Sciatic nerve (tissue), 2 donors: ENCODE data around the gene TKFC. TPM values are rescaled to one million over a fixed set of nuclear protein-coding genes. Genes with fewer than 3 reads are reported as not detected.

Experiments
- ATAC-seq: fragments of 200-7000 bp; cut with Tn5 transposase; one replicate; pipeline ENCODE4 v1.9.1; 2020; ENCODE audit warnings: mild to moderate bottlenecking, moderate library complexity
- DNase-seq: peaks from one replicate; pipeline ENCODE4 v3.0.0-alpha.2; 2020; ENCODE audit warnings: low spot score
- intact Hi-C: fragments of 100-400 bp; cut with DNase I; formaldehyde crosslinking; loops from one replicate; pipeline ENCODE4 v1.14.2; 2022
- total RNA-seq: library from RNA; stranded (reverse); fragmentation: NEBNext Ultra II Directional; extraction: Animal tissue kit (Norgen Biotek cat#: 25700); gene quantifications from one replicate; pipeline ENCODE4 v1.2.1, GENCODE V29; 2021
- donor health status: DM: no; HTN: no; CAD: no.
- donor health status: DM: no; HTN: no; CAD: no.

Gene TKFC
- total RNA-seq = 32.6 TPM

- intact Hi-C loops = no loop called here
- DNase-seq (peak; percentile 97), ATAC-seq (peak; percentile 98)
Observed at GRCh38 chr11:61332797-61333549, at the start of gene TKFC, which contains the start of gene DDB1. Gene TKFC, plus strand, starts transcription at chr11:61333228. Its CDS starts 1,501 bp downstream, at chr11:61334729. Gene DDB1, minus strand, starts transcription at chr11:61333105. Its CDS starts 137 bp downstream, at chr11:61332968.

- ATAC-seq = no peak
- no peak for DNase-seq
- intact Hi-C loops = no loop called here
Observed at GRCh38 chr11:61283613-61284012, 49.4 kb upstream of the TKFC start.

GRCh38 chr11:61287338-61287977, 45.6 kb upstream of the TKFC start:
- DNase-seq (no peak), ATAC-seq (no peak)
- intact Hi-C loops = no loop called here

- no peak for ATAC-seq
- DNase-seq = no peak
- intact Hi-C loops = no loop called here
Observed at GRCh38 chr11:61290905-61291690, 41.9 kb upstream of the TKFC start.

- ATAC-seq (no peak), DNase-seq (no peak)
- intact Hi-C loops = no loop called here
Observed at GRCh38 chr11:61292356-61292755, 40.7 kb upstream of the TKFC start.

GRCh38 chr11:61293867-61294716, 38.9 kb upstream of the TKFC start:
- peak; percentile 61 for ATAC-seq

GRCh38 chr11:61294717-61295595, 38.1 kb upstream of the TKFC start, which contains the start of gene VWCE:
Gene VWCE, minus strand, starts transcription at chr11:61295316. Its CDS starts 279 bp downstream, at chr11:61295037.
- intact Hi-C loops = no loop called here
- ATAC-seq (peak; percentile 35), DNase-seq (peak; percentile 70)

More at GRCh38 chr11:61293867-61294716, 38.9 kb upstream of the TKFC start:
- peak; percentile 75 for DNase-seq
- intact Hi-C loops = no loop called here

GRCh38 chr11:61295596-61295926, 37.5 kb upstream of the TKFC start:
- intact Hi-C loops = no loop called here
- ATAC-seq (no peak), DNase-seq (no peak)

GRCh38 chr11:61297341-61297740, 35.7 kb upstream of the TKFC start:
- intact Hi-C loops = no loop called here
- no peak for DNase-seq
- peak; percentile 6 for ATAC-seq

GRCh38 chr11:61297746-61298145, 35.3 kb upstream of the TKFC start:
- ATAC-seq = peak; percentile 91
- intact Hi-C loops = no loop called here
- peak; percentile 70 for DNase-seq

GRCh38 chr11:61298663-61299244, 34.3 kb upstream of the TKFC start:
- intact Hi-C loops = no loop called here
- DNase-seq = no peak
- ATAC-seq = no peak

- intact Hi-C loops = no loop called here
- ATAC-seq (no peak), DNase-seq (no peak)
Observed at GRCh38 chr11:61302550-61302949, 30.5 kb upstream of the TKFC start.

GRCh38 chr11:61303725-61304124, 29.3 kb upstream of the TKFC start:
- DNase-seq = no peak
- intact Hi-C loops = no loop called here
- no peak for ATAC-seq

- ATAC-seq = no peak
- no peak for DNase-seq
- intact Hi-C loops = no loop called here
Observed at GRCh38 chr11:61305417-61305816, 27.6 kb upstream of the TKFC start.

GRCh38 chr11:61306221-61306620, 26.8 kb upstream of the TKFC start:
- intact Hi-C loops = no loop called here
- no peak for DNase-seq
- ATAC-seq = no peak

GRCh38 chr11:61307354-61307753, 25.7 kb upstream of the TKFC start:
- intact Hi-C loops = no loop called here
- no peak for ATAC-seq
- no peak for DNase-seq

GRCh38 chr11:61309141-61309540, 23.9 kb upstream of the TKFC start:
- intact Hi-C loops = no loop called here
- DNase-seq = no peak
- no peak for ATAC-seq

GRCh38 chr11:61309739-61310138, 23.3 kb upstream of the TKFC start:
- intact Hi-C loops = no loop called here
- ATAC-seq = no peak
- DNase-seq = no peak
